Thyroid gland (tissue), 4 donors: Measurements from ENCODE around the gene XYLB.

Experiments used
- CTCF ChIP-seq, 6 experiments: fragments of 200-600 bp in 3 of 6; fragments of 450-650 bp in 3 of 6; sonication (generic) in 3 of 6; IDR thresholded peaks; one replicate each; pipeline ENCODE4 v1.5.1; 2016 to 2019; ENCODE audit warnings: antibody characterized with exemption in 6 of 6, mild to moderate bottlenecking in 2 of 6, inconsistent platforms in 1 of 6, moderate library complexity in 1 of 6
- POLR2A ChIP-seq, 2 donors: fragments of 450-650 bp; IDR thresholded peaks; one replicate each; pipeline ENCODE4 v1.6.1; 2017; ENCODE audit warnings: antibody characterized with exemption in 2 of 2, mild to moderate bottlenecking in 2 of 2, moderate library complexity in 1 of 2

GRCh38 chr3:38460377-38461270 lies 114.0 kb downstream of the XYLB start:
- TF ChIP-seq CTCF (IDR thresholded peaks at IDR 0.05) = no peak
- TF ChIP-seq POLR2A (IDR thresholded peaks at IDR 0.05) = no peak
